Right lobe of liver (tissue), 6 donors: ENCODE data around the gene PCGF6. TPM values are rescaled to one million over a fixed set of nuclear protein-coding genes. Genes with fewer than 3 reads are reported as not detected.

ENCODE experiments used
- ATAC-seq, 4 donors: fragments of 200-7000 bp; cut with Tn5 transposase; one replicate each; pipeline ENCODE4 v1.9.1; 2020; ENCODE audit warnings: mild to moderate bottlenecking in 4 of 4, moderate library complexity in 4 of 4
- DNase-seq, 3 donors: peaks; one replicate each; pipeline ENCODE4 v3.0.0-alpha.2; 2020
- H3K27ac ChIP-seq, 3 donors: fragments of 200-600 bp; one replicate each; pipeline ENCODE4 v1.8.0; 2022
- H3K27me3 ChIP-seq, 2 donors: fragments of 200-600 bp; one replicate each; pipeline ENCODE4 v1.8.0; 2022
- H3K36me3 ChIP-seq, 4 donors: fragments of 200-600 bp; sonication (generic) in 1 of 4; one replicate each; pipeline versions ENCODE4 v1.5.1 to v1.8.0; 2017 to 2022; ENCODE audit warnings: control low read depth in 1 of 4
- H3K4me1 ChIP-seq, 4 donors: fragments of 200-600 bp; sonication (generic) in 1 of 4; one replicate each; pipeline versions ENCODE4 v1.5.1 to v1.8.0; 2017 to 2022; ENCODE audit warnings: control low read depth in 1 of 4
- H3K4me3 ChIP-seq, 3 donors: fragments of 200-600 bp; one replicate each; pipeline ENCODE4 v1.8.0; 2022
- H3K9me3 ChIP-seq, 4 donors: fragments of 200-600 bp; sonication (generic) in 1 of 4; one replicate each; pipeline versions ENCODE4 v1.5.1 to v1.8.0; 2017 to 2022; ENCODE audit warnings: control low read depth in 1 of 4
- POLR2A ChIP-seq: fragments of 450-650 bp; IDR thresholded peaks from one replicate; pipeline ENCODE4 v1.6.1; 2017; ENCODE audit warnings: antibody characterized with exemption, mild to moderate bottlenecking
- WGBS: methylation state at CpG from one replicate; pipeline ENCODE4 v1.1.6; 2018; ENCODE audit warnings: low coverage, low lambda C conversion rate; ENCODE audit not compliant: insufficient coverage; ENCODE audit errors: missing lambda C conversion rate; 5-methylcytosine and 5-hydroxymethylcytosine counted together
- intact Hi-C, 2 donors: fragments of 100-400 bp; cut with DNase I; formaldehyde crosslinking; loops; one replicate each; pipeline versions ENCODE4 v1.11.2 to v1.14.1; 2022
- long read RNA-seq: library from polyadenylated mRNA; unstranded; transcript quantifications from one replicate; pipeline ENCODE4 v2.0.0, GENCODE V29; 2019
- total RNA-seq, 6 experiments: library from RNA; depleted of rRNA in 2 of 6; stranded (reverse); fragments of >200 nt in 2 of 6; fragmentation: NEBNext Ultra II Directional in 3 of 6; extraction: Animal tissue kit (Norgen Biotek cat#: 25700) in 3 of 6; gene quantifications; one replicate each; pipeline versions ENCODE4 v1.1.0 to v1.2.4, GENCODE V29; 2016 to 2023
- TF ChIP-seq, protein P1 (sequence below), 4 donors: fragments of 200-600 bp in 3 of 4; fragments of 450-650 bp in 1 of 4; IDR thresholded peaks; one replicate each; pipeline versions ENCODE4 v1.5.1 to v1.8.0; 2016 to 2022; ENCODE audit warnings: antibody characterized with exemption in 4 of 4, mild to moderate bottlenecking in 2 of 4
- donor health status: DM: no; HTN: yes; CAD: no.
- donor health status: DM: no; HTN: no; CAD: no.
- donor health status: DM: no; HTN: no; CAD: no.
- donor health status: DM: no; HTN: yes; CAD: no.
- donor health status: DM: no; HTN: yes; CAD: no.

The PCGF6 gene
- total RNA-seq: 1 to 10 TPM; 4.7 to 8.5 (median 6.0) TPM
- long read RNA-seq, partial matches to known transcripts: 0 of 1 reads
- long read RNA-seq, other reads (novel, unspliced or antisense): 0 of 1 reads

DNA sequence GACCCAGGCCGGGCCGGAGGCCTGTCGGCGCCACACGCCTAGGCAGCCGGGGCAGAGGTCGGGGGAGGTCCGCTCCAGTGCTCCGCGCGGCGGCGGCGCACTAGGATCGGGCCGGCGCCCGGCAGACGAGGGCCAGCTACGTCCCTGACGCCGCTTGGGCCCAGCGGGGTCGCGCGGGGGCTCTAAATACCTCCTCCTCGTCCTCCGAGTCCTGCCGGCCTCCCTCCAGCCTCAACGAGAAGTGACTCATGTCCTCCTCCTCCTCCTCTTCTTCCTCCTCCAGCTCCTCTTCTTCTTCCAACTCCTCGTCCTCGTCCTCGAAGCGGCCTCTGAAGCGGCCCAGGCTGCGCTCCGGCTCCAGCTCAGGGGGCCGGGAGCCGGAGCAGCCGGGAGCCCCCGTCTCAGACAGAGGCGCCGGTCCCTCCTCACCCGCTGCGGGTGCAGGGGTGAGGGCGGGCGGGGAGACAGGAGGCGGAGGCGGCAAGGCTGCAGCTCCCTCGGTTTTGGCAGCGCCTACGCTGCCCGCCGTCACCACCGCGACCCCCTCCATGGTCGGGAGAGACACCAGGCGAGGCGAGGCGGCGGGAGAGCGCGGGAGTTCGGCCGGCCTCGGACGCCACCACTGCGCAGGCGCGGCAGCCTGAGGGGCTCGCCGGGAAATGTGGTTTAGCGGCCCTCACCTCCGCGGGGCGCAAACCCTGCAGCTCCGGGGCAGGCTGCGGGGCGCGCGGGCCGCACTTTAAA lies at the start of gene PCGF6:
PCGF6 (minus strand) TSS at position 624 of the 744 bp plus-strand sequence; CDS start at position 550, 74 bp downstream.
- peaks cover 0 to 4% (median 0%) of the 10 kb centered on the region in 4 donors for H3K4me1 ChIP-seq
- ATAC-seq (peak; percentile 96 to 97 (median 97)), DNase-seq (peak; percentile 85 to 86 (median 86))
- no peaks in the 10 kb centered on the region for H3K9me3 ChIP-seq
- H3K27ac ChIP-seq: peak within 1 kb of the TSS; percentile 41 to 74 (median 41)
- intact Hi-C loops: no loop called here
- H3K36me3 ChIP-seq: peaks cover 0 to 28% (median 2%) of the 10 kb centered on the region in 4 donors
- 0% methylated on average over 17 of the region's 82 CpGs for WGBS
- peak; percentile 18 for TF ChIP-seq POLR2A
- TF ChIP-seq, protein P1, sequence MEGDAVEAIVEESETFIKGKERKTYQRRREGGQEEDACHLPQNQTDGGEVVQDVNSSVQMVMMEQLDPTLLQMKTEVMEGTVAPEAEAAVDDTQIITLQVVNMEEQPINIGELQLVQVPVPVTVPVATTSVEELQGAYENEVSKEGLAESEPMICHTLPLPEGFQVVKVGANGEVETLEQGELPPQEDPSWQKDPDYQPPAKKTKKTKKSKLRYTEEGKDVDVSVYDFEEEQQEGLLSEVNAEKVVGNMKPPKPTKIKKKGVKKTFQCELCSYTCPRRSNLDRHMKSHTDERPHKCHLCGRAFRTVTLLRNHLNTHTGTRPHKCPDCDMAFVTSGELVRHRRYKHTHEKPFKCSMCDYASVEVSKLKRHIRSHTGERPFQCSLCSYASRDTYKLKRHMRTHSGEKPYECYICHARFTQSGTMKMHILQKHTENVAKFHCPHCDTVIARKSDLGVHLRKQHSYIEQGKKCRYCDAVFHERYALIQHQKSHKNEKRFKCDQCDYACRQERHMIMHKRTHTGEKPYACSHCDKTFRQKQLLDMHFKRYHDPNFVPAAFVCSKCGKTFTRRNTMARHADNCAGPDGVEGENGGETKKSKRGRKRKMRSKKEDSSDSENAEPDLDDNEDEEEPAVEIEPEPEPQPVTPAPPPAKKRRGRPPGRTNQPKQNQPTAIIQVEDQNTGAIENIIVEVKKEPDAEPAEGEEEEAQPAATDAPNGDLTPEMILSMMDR (IDR thresholded peaks at IDR 0.05): peak in 2 of 4 donors; percentile 19 to 25
- peak within 1 kb of the TSS; percentile 61 to 92 (median 87) for H3K4me3 ChIP-seq
- no peaks in the 10 kb centered on the region for H3K27me3 ChIP-seq

DNA sequence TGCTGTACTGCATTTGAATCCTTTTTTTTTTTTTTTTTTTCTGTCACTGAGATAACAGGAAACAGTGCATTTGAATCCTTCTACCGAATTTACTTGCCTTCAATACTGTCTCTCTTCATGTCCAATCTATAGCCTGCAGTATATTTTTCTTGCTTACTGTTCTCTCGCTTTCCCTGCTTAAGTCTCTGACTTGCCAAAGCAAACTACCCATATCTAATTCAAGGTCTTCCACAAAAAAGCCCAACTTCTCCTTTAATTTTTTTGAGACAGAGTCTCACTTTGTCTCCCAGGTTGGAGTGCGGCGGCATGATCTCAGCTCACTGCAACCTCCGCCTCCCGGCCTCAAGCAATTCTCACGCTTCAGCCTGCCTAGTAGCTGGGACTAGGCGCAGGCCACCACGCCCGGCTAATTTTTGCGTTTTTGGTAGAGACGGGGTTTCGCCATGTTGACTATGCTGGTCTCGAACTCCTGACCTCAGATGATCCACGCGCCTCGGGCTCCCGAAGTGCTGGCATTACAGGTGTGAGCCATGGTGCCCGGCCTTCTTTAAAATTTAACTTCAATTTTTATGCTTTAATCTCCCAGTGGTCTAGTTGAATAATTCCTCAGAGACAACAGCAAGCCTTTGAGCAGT lies 46.4 kb upstream of the PCGF6 start:
- H3K27ac ChIP-seq: no peak overlapping the region
- TF ChIP-seq, protein P1 (IDR thresholded peaks at IDR 0.05): no peak
- no peak for TF ChIP-seq POLR2A
- peaks cover 0 to 35% (median 12%) of the 10 kb centered on the region in 4 donors for H3K36me3 ChIP-seq
- 73% methylated on average over 19 of the region's 19 CpGs for WGBS
- intact Hi-C loops: no loop called here
- DNase-seq (no peak), ATAC-seq (no peak)
- no peaks in the 10 kb centered on the region for H3K9me3 ChIP-seq
- peak overlapping the region; percentile 86 to 97 (median 90) for H3K4me3 ChIP-seq
- H3K4me1 ChIP-seq: peaks cover 0 to 19% (median 7%) of the 10 kb centered on the region in 4 donors
- no peaks in the 10 kb centered on the region for H3K27me3 ChIP-seq

GRCh38 chr10:103396789-103397087 lies 45.8 kb upstream of the PCGF6 start:
- ATAC-seq: no peak

GRCh38 chr10:103396067-103396788 lies 45.3 kb upstream of the PCGF6 start, which contains the start of the genes ATP5MK and PDCD11:
Gene ATP5MK (minus strand): TSS chr10:103396475. CDS start chr10:103392457, 4,018 bp downstream.
Gene PDCD11 (plus strand): TSS chr10:103396626. CDS start chr10:103398427, 1,801 bp downstream.
- WGBS: under 1% methylated on average over 33 of the region's 56 CpGs
- Histone ChIP-seq H3K36me3 (peaks cover 2 to 34% (median 14%) of the 10 kb centered on the region in 4 donors), H3K4me1 (peaks cover 0 to 19% (median 7%) of the 10 kb centered on the region in 4 donors), H3K9me3 (no peaks in the 10 kb centered on the region), H3K4me3 (peak within 1 kb of the TSS; percentile 86 to 97 (median 90)), H3K27ac (peak within 1 kb of the TSS; percentile 64 to 71 (median 68)), H3K27me3 (no peaks in the 10 kb centered on the region)
- TF ChIP-seq, protein P1 (IDR thresholded peaks at IDR 0.05): no peak
- TF ChIP-seq POLR2A: peak; percentile 86
- DNase-seq: peak; percentile 96 to 98 (median 98)
- ATAC-seq: peak; percentile 100
- intact Hi-C loops: no loop called here

More at GRCh38 chr10:103396789-103397087, 45.8 kb upstream of the PCGF6 start:
- no peaks in the 10 kb centered on the region for H3K9me3 ChIP-seq
- peaks cover 0 to 19% (median 7%) of the 10 kb centered on the region in 4 donors for H3K4me1 ChIP-seq
- no peak for DNase-seq
- intact Hi-C loops: no loop called here
- no peaks in the 10 kb centered on the region for H3K27me3 ChIP-seq
- no peak overlapping the region for H3K27ac ChIP-seq
- peaks cover 1 to 33% (median 13%) of the 10 kb centered on the region in 4 donors for H3K36me3 ChIP-seq
- peak overlapping the region; percentile 86 to 97 (median 90) for H3K4me3 ChIP-seq
- WGBS: 0% methylated on average over 4 of the region's 8 CpGs
- TF ChIP-seq POLR2A: no peak
- TF ChIP-seq, protein P1 (IDR thresholded peaks at IDR 0.05): no peak
